ENCODE measurements around the gene PEX26. TPM values are rescaled to one million over a fixed set of nuclear protein-coding genes. Genes with fewer than 3 reads are reported as not detected.
A peak's percentile ranks its signal among the peaks of the same experiment; 100 is the strongest.
"Not testable (repeated sequence)": the region's sequence is repeated elsewhere in the genome, so short reads cannot be mapped to it uniquely, and the experiment has no call there.

The PEX26 gene
- total RNA-seq, 2 donors from 2014 or later, result 43.1 to 45.7 TPM

DNA sequence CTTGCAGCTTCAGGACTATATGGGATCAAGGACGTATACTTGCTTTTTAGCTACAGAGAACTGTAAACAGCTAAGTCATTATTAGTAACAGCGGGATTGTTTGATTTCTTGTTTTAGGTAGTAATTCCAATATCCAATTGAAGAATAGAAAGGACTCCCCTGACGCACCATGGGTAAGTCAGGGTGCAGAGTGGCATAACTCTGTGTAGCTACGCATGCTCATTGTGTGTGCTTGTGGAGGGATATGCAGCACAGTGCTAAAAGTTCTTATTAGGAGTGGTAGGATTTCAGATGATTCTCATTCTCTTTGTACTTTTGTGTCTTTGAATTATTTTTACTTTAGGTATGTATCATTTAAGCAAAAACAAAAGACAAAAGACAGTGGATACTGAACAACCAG, 7.7 kb upstream of the PEX26 start:
- Mint-ChIP-seq H3K27ac (no peak overlapping the region), H3K9me3 (no peaks in the 10 kb centered on the region), H3K27me3 (ENCODE audit: insufficient read depth) (peaks cover 29% of the 10 kb centered on the region), H3K4me1 (peaks cover 2% of the 10 kb centered on the region), H3K4me3 (no peak overlapping the region), H3K36me3 (ENCODE audit: low read depth) (no peaks in the 10 kb centered on the region)
- no peaks in the 10 kb centered on the region for H3K36me3 ChIP-seq (ENCODE audit: control insufficient read depth, insufficient read depth, low read length)
- no peak for DNase-seq
- H3K4me1 ChIP-seq (ENCODE audit: control insufficient read depth, insufficient read depth, low read length), result no peaks in the 10 kb centered on the region
- WGBS, 2 experiments (ENCODE audit: insufficient coverage in 1 of 2, insufficient read length in 1 of 2), result 94 to 100% methylated on average over 3 to 4 of the region's 4 CpGs
- no peak overlapping the region for H3K27ac ChIP-seq (ENCODE audit: low read depth, low read length)
- TF ChIP-seq, protein P1, sequence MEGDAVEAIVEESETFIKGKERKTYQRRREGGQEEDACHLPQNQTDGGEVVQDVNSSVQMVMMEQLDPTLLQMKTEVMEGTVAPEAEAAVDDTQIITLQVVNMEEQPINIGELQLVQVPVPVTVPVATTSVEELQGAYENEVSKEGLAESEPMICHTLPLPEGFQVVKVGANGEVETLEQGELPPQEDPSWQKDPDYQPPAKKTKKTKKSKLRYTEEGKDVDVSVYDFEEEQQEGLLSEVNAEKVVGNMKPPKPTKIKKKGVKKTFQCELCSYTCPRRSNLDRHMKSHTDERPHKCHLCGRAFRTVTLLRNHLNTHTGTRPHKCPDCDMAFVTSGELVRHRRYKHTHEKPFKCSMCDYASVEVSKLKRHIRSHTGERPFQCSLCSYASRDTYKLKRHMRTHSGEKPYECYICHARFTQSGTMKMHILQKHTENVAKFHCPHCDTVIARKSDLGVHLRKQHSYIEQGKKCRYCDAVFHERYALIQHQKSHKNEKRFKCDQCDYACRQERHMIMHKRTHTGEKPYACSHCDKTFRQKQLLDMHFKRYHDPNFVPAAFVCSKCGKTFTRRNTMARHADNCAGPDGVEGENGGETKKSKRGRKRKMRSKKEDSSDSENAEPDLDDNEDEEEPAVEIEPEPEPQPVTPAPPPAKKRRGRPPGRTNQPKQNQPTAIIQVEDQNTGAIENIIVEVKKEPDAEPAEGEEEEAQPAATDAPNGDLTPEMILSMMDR (conservative IDR thresholded peaks at IDR 0.05), result no peak
- no peaks in the 10 kb centered on the region for H3K9me3 ChIP-seq (ENCODE audit: control insufficient read depth, low read length)
- H3K4me3 ChIP-seq (ENCODE audit: low read length), result no peak overlapping the region
- no peak overlapping the region for H3K9ac ChIP-seq (ENCODE audit: extremely low read depth, low read length, poor library complexity, severe bottlenecking)
- H3K27me3 ChIP-seq (ENCODE audit: control insufficient read depth, insufficient read depth, low read length, poor library complexity, severe bottlenecking), result peaks cover 17% of the 10 kb centered on the region

DNA sequence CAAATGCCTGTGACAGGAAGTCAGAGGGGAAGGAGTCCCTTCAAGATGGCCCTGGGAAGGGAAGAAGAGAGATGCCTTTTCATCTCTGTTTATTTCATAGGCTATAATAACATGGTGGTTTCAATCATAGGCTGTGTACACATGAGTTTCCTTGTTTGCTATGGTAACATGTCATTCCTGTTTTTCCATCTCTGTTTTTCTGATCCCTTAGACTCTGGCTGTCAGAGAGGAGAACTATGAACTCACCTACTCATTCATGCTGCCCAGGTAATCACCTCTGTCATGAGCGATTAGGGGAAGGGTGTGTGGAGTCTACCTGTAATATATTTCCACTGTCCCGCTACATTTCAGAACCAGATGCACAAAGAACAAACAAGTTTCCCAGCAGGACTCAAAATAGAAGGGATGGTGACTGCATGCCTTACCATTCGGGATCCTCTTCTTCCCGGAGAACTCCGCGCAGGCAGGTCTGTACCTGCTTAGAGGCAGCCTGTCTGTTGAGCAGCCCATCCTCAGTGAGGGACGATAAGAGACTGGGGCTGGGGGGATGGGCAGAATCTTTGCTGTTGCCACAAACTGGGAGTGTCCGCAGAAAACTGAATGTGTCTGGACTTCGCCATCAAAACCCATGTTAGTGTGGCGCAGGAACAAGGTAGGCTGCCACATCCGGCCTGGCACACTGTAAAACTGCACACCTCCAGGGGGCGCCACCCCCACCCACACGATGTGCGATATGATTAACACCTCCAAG, 7.1 kb upstream of the PEX26 start:
- 92 to 93% methylated on average over 10 to 14 of the region's 14 CpGs for WGBS, 2 experiments (ENCODE audit: insufficient coverage in 1 of 2, insufficient read length in 1 of 2)

DNA sequence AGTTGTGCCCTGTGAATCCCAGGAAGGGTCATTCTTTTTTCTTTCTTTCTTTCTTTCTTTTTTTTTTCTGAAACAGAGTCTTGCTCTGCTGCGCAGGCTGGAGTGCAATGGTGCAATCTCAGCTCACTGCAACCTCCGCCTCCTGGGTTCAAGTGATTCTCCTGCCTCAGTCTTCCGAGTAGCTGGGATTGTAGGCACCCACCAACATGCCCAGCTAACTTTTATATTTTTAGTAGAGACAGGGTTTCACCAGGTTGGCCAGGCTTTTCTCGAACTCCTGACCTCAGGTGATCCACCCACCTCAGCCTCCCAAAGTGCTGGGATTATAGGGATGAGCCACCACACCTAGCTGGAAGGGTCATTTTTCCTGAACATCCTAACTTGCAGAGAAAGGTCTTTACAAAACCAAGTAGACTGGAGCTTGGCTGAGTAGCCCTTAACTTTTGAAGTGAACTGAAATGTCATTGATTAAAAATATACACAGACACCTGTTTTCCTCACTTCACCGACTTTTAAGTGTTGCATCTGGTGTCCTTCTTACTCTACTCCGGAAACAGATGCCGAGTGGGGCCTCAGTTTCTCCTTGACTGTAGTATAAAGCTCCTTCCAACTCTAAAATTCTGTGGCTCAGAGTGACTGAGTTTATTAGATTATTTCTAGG, 6.4 kb upstream of the PEX26 start:
- not testable (repeated sequence) for H3K4me1 Mint-ChIP-seq; H3K9me3 Mint-ChIP-seq; H3K4me3 ChIP-seq (ENCODE audit: low read length); H3K27ac ChIP-seq (ENCODE audit: low read depth, low read length); H3K27ac Mint-ChIP-seq; H3K9ac ChIP-seq (ENCODE audit: extremely low read depth, low read length, poor library complexity, severe bottlenecking); H3K4me3 Mint-ChIP-seq; H3K36me3 ChIP-seq (ENCODE audit: control insufficient read depth, insufficient read depth, low read length); DNase-seq; H3K4me1 ChIP-seq (ENCODE audit: control insufficient read depth, insufficient read depth, low read length); H3K36me3 Mint-ChIP-seq (ENCODE audit: low read depth); H3K9me3 ChIP-seq (ENCODE audit: control insufficient read depth, low read length); H3K27me3 ChIP-seq (ENCODE audit: control insufficient read depth, insufficient read depth, low read length, poor library complexity, severe bottlenecking)
- TF ChIP-seq, protein P1 (conservative IDR thresholded peaks at IDR 0.05), result peak; percentile 8
- H3K27me3 Mint-ChIP-seq (ENCODE audit: insufficient read depth), result peaks cover 15% of the 10 kb centered on the region
- 90 to 93% methylated on average over 5 to 7 of the region's 7 CpGs for WGBS, 2 experiments (ENCODE audit: insufficient coverage in 1 of 2, insufficient read length in 1 of 2)

More for the DNA sequence above, 7.1 kb upstream of the PEX26 start:
- Histone ChIP-seq H3K4me1 (ENCODE audit: control insufficient read depth, insufficient read depth, low read length) (no peaks in the 10 kb centered on the region), H3K36me3 (ENCODE audit: control insufficient read depth, insufficient read depth, low read length) (no peaks in the 10 kb centered on the region), H3K9me3 (ENCODE audit: control insufficient read depth, low read length) (no peaks in the 10 kb centered on the region), H3K9ac (ENCODE audit: extremely low read depth, low read length, poor library complexity, severe bottlenecking) (no peak overlapping the region), H3K27ac (ENCODE audit: low read depth, low read length) (no peak overlapping the region), H3K27me3 (ENCODE audit: control insufficient read depth, insufficient read depth, low read length, poor library complexity, severe bottlenecking) (peaks cover 17% of the 10 kb centered on the region), H3K4me3 (ENCODE audit: low read length) (no peak overlapping the region)
- H3K27me3 Mint-ChIP-seq (ENCODE audit: insufficient read depth), result peaks cover 22% of the 10 kb centered on the region
- H3K36me3 Mint-ChIP-seq (ENCODE audit: low read depth), result no peaks in the 10 kb centered on the region
- TF ChIP-seq, protein P1 (conservative IDR thresholded peaks at IDR 0.05), result peak; percentile 72
- no peaks in the 10 kb centered on the region for H3K9me3 Mint-ChIP-seq
- no peak overlapping the region for H3K4me3 Mint-ChIP-seq
- H3K4me1 Mint-ChIP-seq, result peaks cover 2% of the 10 kb centered on the region
- no peak for DNase-seq
- H3K27ac Mint-ChIP-seq, result no peak overlapping the region

Data from endodermal cell (in vitro differentiated cells).